DOHH2 (cell line): ENCODE measurements around the gene RPL36.
A peak's percentile ranks its signal among the peaks of the same experiment; 100 is the strongest.

Source experiments
- H3F3A ChIP-seq: fragments of 200-600 bp; sonication (generic), shearing (Covaris generic); 2 replicates; pipeline ENCODE4 v1.6.0; 2016; ENCODE audit warnings: antibody characterized with exemption, mild to moderate bottlenecking; ENCODE audit not compliant: control insufficient read depth, insufficient read depth
- H3K27ac ChIP-seq: fragments of 200-600 bp; sonication (generic); 2 replicates; pipeline ENCODE4 v1.5.1; 2014; ENCODE audit warnings: low read depth, mild to moderate bottlenecking, low read length, moderate library complexity
- H3K27me3 ChIP-seq: fragments of 200-600 bp; sonication (generic); 2 replicates; pipeline ENCODE4 v1.6.1; 2014; ENCODE audit warnings: mild to moderate bottlenecking, low read length, mixed read lengths; ENCODE audit not compliant: control insufficient read depth
- H3K36me3 ChIP-seq: fragments of 200-600 bp; sonication (generic); 2 replicates; pipeline ENCODE4 v1.6.1; 2014; ENCODE audit warnings: mild to moderate bottlenecking, low read length, moderate library complexity, mixed read lengths; ENCODE audit not compliant: control insufficient read depth
- H3K4me1 ChIP-seq: fragments of 200-600 bp; sonication (generic); 2 replicates; pipeline ENCODE4 v1.6.1; 2014; ENCODE audit warnings: mild to moderate bottlenecking, low read length, mixed read lengths; ENCODE audit not compliant: control insufficient read depth
- H3K4me2 ChIP-seq: fragments of 200-600 bp; sonication (generic); 2 replicates; pipeline ENCODE4 v1.6.0; 2014; ENCODE audit warnings: mild to moderate bottlenecking, low read length, moderate library complexity
- H3K4me3 ChIP-seq: fragments of 200-600 bp; sonication (generic); 2 replicates; pipeline ENCODE4 v1.5.1; 2014; ENCODE audit warnings: mild to moderate bottlenecking, low read length, mixed read lengths
- H3K79me2 ChIP-seq: fragments of 200-600 bp; sonication (generic); 2 replicates; pipeline ENCODE4 v1.6.1; 2014; ENCODE audit warnings: mild to moderate bottlenecking, low read length, mixed read lengths; ENCODE audit not compliant: control insufficient read depth
- H3K9me2 ChIP-seq: fragments of 200-600 bp; sonication (generic); replicated peaks from 2 replicates; pipeline ENCODE4 v1.6.1; 2014; ENCODE audit warnings: mild to moderate bottlenecking, low read length, mixed read lengths; ENCODE audit not compliant: control insufficient read depth
- H3K9me3 ChIP-seq: fragments of 200-600 bp; sonication (generic); 2 replicates; pipeline ENCODE4 v1.6.1; 2014; ENCODE audit warnings: antibody characterized with exemption, low read length, mixed read lengths; ENCODE audit not compliant: control insufficient read depth, insufficient read depth
- H4K20me1 ChIP-seq: fragments of 200-600 bp; sonication (generic); 2 replicates; pipeline ENCODE4 v1.6.0; 2014; ENCODE audit warnings: low read depth, mild to moderate bottlenecking, antibody characterized with exemption, low read length, moderate library complexity; ENCODE audit not compliant: control insufficient read depth, insufficient read depth
- CTCF ChIP-seq: fragments of 200-600 bp; sonication (generic); IDR thresholded peaks from one replicate; pipeline ENCODE4 v1.5.1; 2014; ENCODE audit warnings: antibody characterized with exemption, mild to moderate bottlenecking, low read depth, low read length; ENCODE audit not compliant: poor library complexity, severe bottlenecking
- EZH2phosphoT487 ChIP-seq: fragments of 200-600 bp; sonication (generic); IDR thresholded peaks from 2 replicates; pipeline ENCODE4 v1.6.1; 2017; ENCODE audit warnings: borderline replicate concordance, mild to moderate bottlenecking, antibody characterized with exemption, low read length, moderate library complexity, mixed read lengths

RPL36 gene

GRCh38 chr19:5694167-5694955, 4.3 kb downstream of the RPL36 start:
- peaks cover 20% of the 10 kb centered on the region for H3F3A ChIP-seq
- H3K4me2 ChIP-seq: no peak overlapping the region
- no peaks in the 10 kb centered on the region for H3K27me3 ChIP-seq
- H3K36me3 ChIP-seq: peaks cover 86% of the 10 kb centered on the region
- H3K4me1 ChIP-seq: peaks cover 15% of the 10 kb centered on the region
- H3K79me2 ChIP-seq: peaks cover 47% of the 10 kb centered on the region
- H4K20me1 ChIP-seq: peaks cover 11% of the 10 kb centered on the region
- no peaks in the 10 kb centered on the region for H3K9me2 ChIP-seq
- no peaks in the 10 kb centered on the region for H3K9me3 ChIP-seq
- H3K27ac ChIP-seq: no peak overlapping the region
- TF ChIP-seq EZH2phosphoT487: no peak
- TF ChIP-seq CTCF: no peak
- H3K4me3 ChIP-seq: no peak overlapping the region

- peaks cover 87% of the 10 kb centered on the region for H3K36me3 ChIP-seq
- H3K4me2 ChIP-seq: no peak overlapping the region
- H3K9me2 ChIP-seq: no peaks in the 10 kb centered on the region
- peaks cover 20% of the 10 kb centered on the region for H3F3A ChIP-seq
- no peaks in the 10 kb centered on the region for H3K27me3 ChIP-seq
- H3K79me2 ChIP-seq: peaks cover 46% of the 10 kb centered on the region
- peaks cover 11% of the 10 kb centered on the region for H4K20me1 ChIP-seq
- no peak overlapping the region for H3K4me3 ChIP-seq
- 0 out of 2 replicates have a peak overlapping the region, but pooled peaks have one; percentile 19 for H3K27ac ChIP-seq
- TF ChIP-seq EZH2phosphoT487 (no peak), CTCF (no peak)
- no peaks in the 10 kb centered on the region for H3K9me3 ChIP-seq
- H3K4me1 ChIP-seq: peaks cover 11% of the 10 kb centered on the region; the same call in 1 of the 2 replicates
These were observed 5.0 kb downstream of the RPL36 start for GRCh38 chr19:5694956-5695648.

- no peak overlapping the region for H3K4me3 ChIP-seq
- peaks cover 11% of the 10 kb centered on the region; the same call in 1 of the 2 replicates for H3K4me1 ChIP-seq
- peaks cover 87% of the 10 kb centered on the region for H3K36me3 ChIP-seq
- H3K9me3 ChIP-seq: no peaks in the 10 kb centered on the region
- no peaks in the 10 kb centered on the region for H3K9me2 ChIP-seq
- 0 out of 2 replicates have a peak overlapping the region, but pooled peaks have one; percentile 19 for H3K27ac ChIP-seq
- H4K20me1 ChIP-seq: peaks cover 11% of the 10 kb centered on the region
- H3K27me3 ChIP-seq: no peaks in the 10 kb centered on the region
- H3K79me2 ChIP-seq: peaks cover 40% of the 10 kb centered on the region
- TF ChIP-seq EZH2phosphoT487: no peak
- no peak for TF ChIP-seq CTCF
- H3K4me2 ChIP-seq: no peak overlapping the region
- H3F3A ChIP-seq: peaks cover 20% of the 10 kb centered on the region
These were observed 5.6 kb downstream of the RPL36 start for GRCh38 chr19:5695649-5696195.
